A549 treated with CORT108297 at 1 μM for 4 hours (cell line): ENCODE results near the gene P3R3URF. TPM values are rescaled to one million over a fixed set of nuclear protein-coding genes. Genes with fewer than 3 reads are reported as not detected.

ENCODE experiments used
- total RNA-seq: library from RNA; stranded (reverse); fragments of 200-300 nt; extraction: Qiagen RNA extraction; gene quantifications from 5 replicates; pipeline ENCODE4 v1.2.3, GENCODE V29; 2022

P3R3URF gene
- total RNA-seq = not detected in 5 replicates

DNA sequence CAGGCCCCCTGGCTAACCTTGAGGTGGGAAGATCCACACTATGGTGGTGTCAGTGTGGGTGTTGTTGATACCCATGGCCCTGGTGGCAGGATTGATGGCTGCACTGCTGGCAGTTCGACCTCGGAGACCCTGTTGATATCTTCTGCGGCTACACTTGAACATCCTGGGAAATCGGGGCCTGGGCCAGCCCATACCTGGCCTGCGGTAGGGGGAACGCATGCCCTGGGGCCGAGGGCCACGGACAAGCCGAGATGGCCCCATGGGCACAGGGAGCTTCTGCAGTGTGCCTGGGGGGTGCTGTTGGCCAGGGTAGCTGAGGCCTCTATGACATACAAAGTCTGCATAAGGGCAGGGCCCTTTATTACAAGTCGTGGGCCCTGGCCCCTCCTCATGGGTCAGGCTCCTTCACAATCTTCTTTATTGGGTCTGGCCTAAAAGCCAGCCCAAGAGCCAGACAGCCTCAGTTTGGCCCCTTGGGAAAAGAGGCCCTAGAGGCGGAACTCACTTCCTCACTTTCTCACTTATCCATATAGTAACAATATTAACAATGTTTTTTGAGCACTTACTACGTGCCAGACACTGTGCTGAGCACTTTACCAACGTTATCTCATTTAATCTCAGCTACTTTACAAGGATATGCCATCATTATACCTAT, at the start of gene P3R3URF:
Gene P3R3URF, minus strand, starts transcription at position 278 of the 655 bp plus-strand sequence. Its CDS starts 17 bp downstream, at position 261.

DNA sequence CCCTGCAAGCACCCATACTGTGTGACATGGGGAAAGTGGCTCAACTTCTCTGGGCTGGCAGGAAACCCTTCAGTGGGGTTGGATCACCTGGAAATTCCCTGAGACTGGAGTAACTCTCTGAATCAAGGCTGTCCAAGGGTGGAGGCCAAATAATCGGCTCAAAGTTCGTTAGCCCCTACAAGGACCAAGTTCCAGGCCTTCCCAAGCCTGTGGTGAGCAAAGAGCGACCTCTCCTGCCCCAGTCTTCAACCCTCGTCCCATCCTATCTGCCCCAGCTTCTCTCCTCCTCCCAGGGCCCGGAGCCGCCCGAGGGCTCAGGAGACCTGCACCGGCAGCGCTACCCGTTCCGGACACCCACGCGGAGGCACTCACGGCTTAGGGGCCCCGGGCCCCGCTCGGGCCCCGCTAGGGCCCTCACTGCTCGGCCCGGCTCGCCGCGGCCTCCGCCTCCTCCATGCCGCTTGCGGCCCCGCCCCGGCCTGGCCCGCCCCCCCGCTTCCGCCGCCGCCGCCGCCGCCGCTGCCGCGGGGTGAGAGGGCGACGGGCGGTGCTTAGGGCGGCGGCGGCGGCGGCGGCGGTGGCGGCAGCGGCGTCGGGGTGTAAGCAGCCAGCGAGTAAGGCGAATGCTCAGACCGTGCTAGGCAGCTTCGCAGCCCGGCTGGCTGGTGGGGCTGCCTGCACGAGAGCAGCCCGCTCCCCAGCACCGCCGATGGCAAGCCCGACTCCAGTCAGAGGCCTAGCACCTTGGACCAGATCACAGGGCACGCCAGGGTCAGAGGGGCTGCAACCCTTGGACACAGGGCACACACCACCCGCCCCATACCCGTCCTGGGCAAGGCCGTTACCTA, 21.9 kb upstream of the P3R3URF start, which contains the start of gene POMGNT1:
Gene POMGNT1, minus strand, starts transcription at position 471 of the 848 bp plus-strand sequence. CDS start 613 bp downstream, outside the sequence.

DNA sequence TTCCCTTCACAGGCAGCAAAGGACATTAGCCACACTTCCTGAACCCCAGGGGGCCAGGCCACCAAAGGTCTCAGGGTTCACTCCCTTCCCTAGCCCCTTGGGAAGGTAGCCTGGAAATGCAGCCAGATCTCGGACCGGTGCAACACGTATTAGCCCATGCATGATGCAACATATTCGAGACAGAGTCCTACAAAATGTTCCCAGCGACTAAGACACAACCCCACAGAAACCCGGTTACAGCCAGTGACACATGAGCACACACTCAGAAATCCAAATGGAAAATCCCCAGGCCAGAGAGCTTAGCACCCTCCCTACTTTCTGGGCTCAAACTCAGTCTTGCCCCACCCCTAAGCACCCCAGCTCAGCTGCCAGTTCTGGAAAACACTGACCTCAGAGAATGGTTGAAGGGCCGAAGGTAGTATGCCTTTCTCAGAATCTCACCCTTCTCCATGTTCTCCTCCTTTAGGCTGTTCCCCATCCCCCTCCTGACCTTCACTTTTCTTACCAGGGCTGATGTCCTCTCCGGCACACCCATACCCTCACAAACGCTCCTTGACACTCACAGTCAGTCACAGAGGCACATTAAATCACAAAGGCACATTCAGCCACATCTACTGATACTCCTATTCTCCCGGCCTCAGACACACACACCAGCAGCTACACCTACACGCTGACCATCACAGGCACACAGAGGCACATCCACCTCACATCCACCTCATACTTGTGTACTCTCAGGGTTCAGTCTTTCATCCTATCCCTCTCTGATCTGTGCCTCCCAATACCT, 1.6 kb downstream of the P3R3URF start, which contains the start of gene TSPAN1:
Gene TSPAN1, plus strand, starts transcription at position 640 of the 784 bp plus-strand sequence. CDS start 6,021 bp downstream, outside the sequence.

DNA sequence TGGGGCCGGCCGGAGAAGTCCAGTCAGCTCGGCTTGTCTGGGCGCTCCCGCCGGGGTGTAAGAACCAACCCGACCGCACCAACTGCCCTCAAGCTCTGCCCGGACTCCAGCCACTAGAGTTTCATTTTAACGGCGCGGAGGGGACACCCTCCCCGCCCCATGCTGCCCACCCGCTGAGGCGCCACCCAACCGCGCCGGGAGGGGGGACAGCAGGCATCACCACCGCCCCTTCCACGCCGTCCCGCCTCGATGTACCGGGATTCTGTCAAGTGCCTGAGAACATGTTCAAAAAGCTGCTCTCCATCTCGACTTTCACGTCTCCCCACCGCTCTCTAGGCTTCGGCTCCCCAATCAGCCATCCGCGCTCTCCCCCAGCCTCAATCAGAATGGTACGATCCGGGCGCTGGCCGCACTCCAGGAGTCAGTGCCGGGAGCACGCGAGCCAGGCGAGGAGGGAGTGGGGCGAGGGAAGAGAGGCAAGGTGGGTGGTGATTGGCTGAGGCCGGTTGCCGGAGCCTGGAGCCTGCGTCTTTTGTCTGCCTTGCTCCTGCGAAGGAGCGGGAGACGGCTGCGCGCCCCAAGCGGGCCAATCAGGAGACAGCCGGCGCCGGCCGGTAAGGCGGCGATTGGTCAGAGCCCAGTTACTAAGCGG, 43.6 kb downstream of the P3R3URF start, which contains the start of gene PIK3R3:
Gene PIK3R3, minus strand, starts transcription at position 101 of the 652 bp plus-strand sequence. CDS start 677 bp downstream, outside the sequence.

Other genes starting within 250 kb of the P3R3URF start
- 0.81 to 1.1 TPM (median 0.85 TPM) in 5 replicates for gene PIK3R3, start 43.9 kb downstream of the P3R3URF start, total RNA-seq
- 1.5 to 3.4 TPM (median 2.6 TPM) in 5 replicates for gene TSPAN1, start 1.4 kb downstream of the P3R3URF start, total RNA-seq
- gene POMGNT1, start 21.9 kb upstream of the P3R3URF start, total RNA-seq = 35.0 to 51.2 TPM (median 47.4 TPM) in 5 replicates
- gene LURAP1, start 26.8 kb upstream of the P3R3URF start, total RNA-seq = not detected in 5 replicates
- gene RAD54L, start 71.3 kb upstream of the P3R3URF start, total RNA-seq = 9.9 to 12.3 TPM (median 11.8 TPM) in 5 replicates
- 35.3 to 46.7 TPM (median 43.0 TPM) in 5 replicates for gene LRRC41, start 127.1 kb upstream of the P3R3URF start, total RNA-seq
- gene UQCRH, start 127.2 kb upstream of the P3R3URF start, total RNA-seq = 385 to 553 TPM (median 411 TPM) in 5 replicates
- 12.3 to 14.1 TPM (median 13.5 TPM) in 5 replicates for gene NSUN4, start 164.3 kb upstream of the P3R3URF start, total RNA-seq
- 0.74 to 1.1 TPM (median 0.89 TPM) in 5 replicates for gene FAAH, start 217.8 kb upstream of the P3R3URF start, total RNA-seq